Measurements from ENCODE around the gene SSBP4. TPM values are rescaled to one million over a fixed set of nuclear protein-coding genes. Genes with fewer than 3 reads are reported as not detected.

Gene SSBP4
- total and polyA plus RNA-seq, 2 experiments from 2014 or later: 72.6 to 156 TPM

GRCh38 chr19:18481505-18482222, 62.5 kb downstream of the SSBP4 start:
- Histone ChIP-seq H3K4me1 (ENCODE audit: insufficient read depth) (peaks cover 32% of the 10 kb centered on the region), H3K4me2 (no peak overlapping the region), H2AFZ (no peak overlapping the region), H3K27me3 (no peaks in the 10 kb centered on the region), H3K9me3 (ENCODE audit: low read depth) (no peaks in the 10 kb centered on the region), H3K4me3 (no peak overlapping the region), H3K36me3 (replicated peaks; ENCODE audit: insufficient read depth, low read depth) (no peaks in the 10 kb centered on the region), H3K9me2 (replicated peaks; ENCODE audit: insufficient read depth) (no peaks in the 10 kb centered on the region), H4K20me1 (ENCODE audit: insufficient read depth, poor library complexity, severe bottlenecking) (peaks cover 44% of the 10 kb centered on the region), H3K79me2 (peaks cover 84% of the 10 kb centered on the region), H3K27ac (no peak overlapping the region)
- no peak for DNase-seq (ENCODE audit: low spot score)
- WGBS (ENCODE audit: low lambda C conversion rate, missing lambda C conversion rate): 96% methylated on average over 12 of the region's 12 CpGs
- TF ChIP-seq EZH2phosphoT487 (IDR thresholded peaks at IDR 0.05; ENCODE audit: low read depth, severe bottlenecking, unreplicated experiment): no peak
- TF ChIP-seq CTCF (IDR thresholded peaks at IDR 0.05; ENCODE audit: poor library complexity): no peak
- TF ChIP-seq EZH2 (IDR thresholded peaks at IDR 0.05; ENCODE audit: borderline replicate concordance): no peak

- Histone ChIP-seq H3K79me2 (peaks cover 84% of the 10 kb centered on the region), H3K4me3 (no peak overlapping the region), H2AFZ (no peak overlapping the region), H3K36me3 (replicated peaks; ENCODE audit: insufficient read depth, low read depth) (no peaks in the 10 kb centered on the region), H4K20me1 (ENCODE audit: insufficient read depth, poor library complexity, severe bottlenecking) (peaks cover 51% of the 10 kb centered on the region), H3K27me3 (no peaks in the 10 kb centered on the region), H3K4me1 (ENCODE audit: insufficient read depth) (peaks cover 35% of the 10 kb centered on the region), H3K4me2 (no peak overlapping the region), H3K27ac (no peak overlapping the region), H3K9me2 (replicated peaks; ENCODE audit: insufficient read depth) (no peaks in the 10 kb centered on the region), H3K9me3 (ENCODE audit: low read depth) (no peaks in the 10 kb centered on the region)
- no peak for DNase-seq (ENCODE audit: low spot score)
- TF ChIP-seq EZH2 (IDR thresholded peaks at IDR 0.05; ENCODE audit: borderline replicate concordance) (no peak), EZH2phosphoT487 (IDR thresholded peaks at IDR 0.05; ENCODE audit: low read depth, severe bottlenecking, unreplicated experiment) (no peak)
- WGBS (ENCODE audit: low lambda C conversion rate, missing lambda C conversion rate): 91% methylated on average over 12 of the region's 12 CpGs
Observed at GRCh38 chr19:18483119-18483890, 64.1 kb downstream of the SSBP4 start.

Small RNAs within 50 kb of the gene (microRNA-seq; reads per million reads assigned to microRNA genes)
- not detected for gene MIR3189

Small RNAs within 50 kb of the gene (small RNA-seq; reads per million reads assigned to genes)
- not detected for gene MIR3189

Other genes starting within 250 kb of the SSBP4 start
- 95.7 and 133 TPM in 2 replicates for gene IFI30, start 245.6 kb upstream of the SSBP4 start, total RNA-seq
- gene IFI30, start 245.6 kb upstream of the SSBP4 start, polyA plus RNA-seq: 129 and 170 TPM in 2 replicates
- 31.8 and 36.9 TPM in 2 replicates for gene MPV17L2, start 226.2 kb upstream of the SSBP4 start, total RNA-seq
- gene MPV17L2, start 226.2 kb upstream of the SSBP4 start, polyA plus RNA-seq: 22.4 and 26.0 TPM in 2 replicates
- gene RAB3A, start 215.4 kb upstream of the SSBP4 start, total RNA-seq: 0.60 and 2.2 TPM in 2 replicates
- gene RAB3A, start 215.4 kb upstream of the SSBP4 start, polyA plus RNA-seq: 2.6 and 3.0 TPM in 2 replicates
- 0.43 and 0.72 TPM in 2 replicates for gene PDE4C, start 193.0 kb upstream of the SSBP4 start, total RNA-seq
- gene PDE4C, start 193.0 kb upstream of the SSBP4 start, polyA plus RNA-seq: 0.10 and 0.47 TPM in 2 replicates
- gene IQCN, start 144.9 kb upstream of the SSBP4 start, total RNA-seq: 3.7 and 3.9 TPM in 2 replicates
- 1.5 and 2.3 TPM in 2 replicates for gene IQCN, start 144.9 kb upstream of the SSBP4 start, polyA plus RNA-seq
- gene JUND, start 137.8 kb upstream of the SSBP4 start, total RNA-seq: 307 and 379 TPM in 2 replicates
- gene JUND, start 137.8 kb upstream of the SSBP4 start, polyA plus RNA-seq: 698 and 768 TPM in 2 replicates
- gene LSM4, start 96.3 kb upstream of the SSBP4 start, total RNA-seq: 185 and 202 TPM in 2 replicates
- 218 and 226 TPM in 2 replicates for gene LSM4, start 96.3 kb upstream of the SSBP4 start, polyA plus RNA-seq
- 35.0 and 36.1 TPM in 2 replicates for gene PGPEP1, start 78.8 kb upstream of the SSBP4 start, total RNA-seq
- gene PGPEP1, start 78.8 kb upstream of the SSBP4 start, polyA plus RNA-seq: 24.8 and 26.8 TPM in 2 replicates
- gene GDF15, start 33.2 kb upstream of the SSBP4 start, total RNA-seq: 106 and 123 TPM in 2 replicates
- 175 and 185 TPM in 2 replicates for gene GDF15, start 33.2 kb upstream of the SSBP4 start, polyA plus RNA-seq
- gene LRRC25, start 21.8 kb upstream of the SSBP4 start, total RNA-seq: 0.16 TPM in 1 of 2 replicates, not detected in the other
- gene LRRC25, start 21.8 kb upstream of the SSBP4 start, polyA plus RNA-seq: 0.36 and 1.5 TPM in 2 replicates
- 51.5 and 54.9 TPM in 2 replicates for gene ISYNA1, start 18.7 kb downstream of the SSBP4 start, total RNA-seq
- 144 and 188 TPM in 2 replicates for gene ISYNA1, start 18.7 kb downstream of the SSBP4 start, polyA plus RNA-seq
- 3.9 and 11.0 TPM in 2 replicates for gene ELL, start 102.7 kb downstream of the SSBP4 start, total RNA-seq
- gene ELL, start 102.7 kb downstream of the SSBP4 start, polyA plus RNA-seq: 15.0 and 18.1 TPM in 2 replicates
- gene FKBP8, start 124.2 kb downstream of the SSBP4 start, total RNA-seq: 183 and 195 TPM in 2 replicates
- 247 and 262 TPM in 2 replicates for gene FKBP8, start 124.2 kb downstream of the SSBP4 start, polyA plus RNA-seq
- gene KXD1, start 138.5 kb downstream of the SSBP4 start, total RNA-seq: 76.3 and 91.7 TPM in 2 replicates
- gene KXD1, start 138.5 kb downstream of the SSBP4 start, polyA plus RNA-seq: 85.7 and 89.2 TPM in 2 replicates
- gene UBA52, start 152.5 kb downstream of the SSBP4 start, total RNA-seq: 561 and 593 TPM in 2 replicates
- 470 and 498 TPM in 2 replicates for gene UBA52, start 152.5 kb downstream of the SSBP4 start, polyA plus RNA-seq
- gene REX1BD, start 169.4 kb downstream of the SSBP4 start, total RNA-seq: 59.9 and 62.6 TPM in 2 replicates
- 105 and 131 TPM in 2 replicates for gene REX1BD, start 169.4 kb downstream of the SSBP4 start, polyA plus RNA-seq
- gene CRLF1, start 187.4 kb downstream of the SSBP4 start, total RNA-seq: 8.6 and 13.9 TPM in 2 replicates
- 28.4 and 42.2 TPM in 2 replicates for gene CRLF1, start 187.4 kb downstream of the SSBP4 start, polyA plus RNA-seq
- 0.40 and 1.5 TPM in 2 replicates for gene TMEM59L, start 193.5 kb downstream of the SSBP4 start, total RNA-seq
- 4.9 and 9.1 TPM in 2 replicates for gene TMEM59L, start 193.5 kb downstream of the SSBP4 start, polyA plus RNA-seq
- gene KLHL26, start 217.6 kb downstream of the SSBP4 start, total RNA-seq: 4.1 and 5.0 TPM in 2 replicates
- gene KLHL26, start 217.6 kb downstream of the SSBP4 start, polyA plus RNA-seq: 3.9 and 7.6 TPM in 2 replicates

All from hepatocyte (in vitro differentiated cells).